Activated CD8-positive, alpha-beta T cell treated with anti-CD3 and anti-CD28 coated beads for 36 hours (primary cell): Measurements from ENCODE around the gene HTATSF1. TPM values are rescaled to one million over a fixed set of nuclear protein-coding genes. Genes with fewer than 3 reads are reported as not detected.
A peak's percentile ranks its signal among the peaks of the same experiment; 100 is the strongest.

Experiments used
- ATAC-seq: fragments of 200-7000 bp; cut with Tn5 transposase; one replicate; pipeline ENCODE4 v1.10.0; 2021; ENCODE audit warnings: mild to moderate bottlenecking, moderate library complexity
- CTCF ChIA-PET: fragments of 350-600 bp; sonication (Branson Sonifier 250); formaldehyde crosslinking; loops from one replicate; lab custom pipeline; 2021; ENCODE audit warnings: antibody characterized with exemption; lab: Charles Lee
- POLR2A ChIA-PET: fragments of 350-600 bp; sonication (Branson Sonifier 250); formaldehyde crosslinking; loops from one replicate; lab custom pipeline; 2021; ENCODE audit warnings: antibody characterized with exemption; lab: Charles Lee
- DNase-seq: peaks from one replicate; pipeline ENCODE4 v3.0.0-alpha.2; 2020
- H3K27ac Mint-ChIP-seq: one replicate; pipeline ENCODE4 v1.8.0; 2021; ENCODE audit warnings: mild to moderate bottlenecking, mixed read lengths
- H3K27me3 Mint-ChIP-seq: one replicate; pipeline ENCODE4 v1.8.0; 2021; ENCODE audit warnings: mixed read lengths
- H3K36me3 Mint-ChIP-seq: one replicate; pipeline ENCODE4 v1.8.0; 2021; ENCODE audit warnings: low read depth, mixed read lengths
- H3K4me1 Mint-ChIP-seq: one replicate; pipeline ENCODE4 v1.8.0; 2021; ENCODE audit warnings: low read depth, mixed read lengths
- H3K4me3 Mint-ChIP-seq: one replicate; pipeline ENCODE4 v1.8.0; 2021; ENCODE audit warnings: mild to moderate bottlenecking, moderate library complexity, mixed read lengths
- H3K9me3 Mint-ChIP-seq: one replicate; pipeline ENCODE4 v1.8.0; 2021; ENCODE audit warnings: mixed read lengths
- intact Hi-C: fragments of 100-400 bp; cut with micrococcal nuclease; formaldehyde crosslinking; loops from one replicate; pipeline ENCODE4 v1.10.0; 2022
- total RNA-seq, 2 experiments: library from RNA; stranded (reverse); gene quantifications; one replicate each; pipeline ENCODE4 v1.2.3, GENCODE V29; 2021
- TF ChIP-seq, protein P1 (sequence below): fragments of 200-600 bp; IDR thresholded peaks from one replicate; pipeline ENCODE4 v1.8.0; 2022; ENCODE audit warnings: antibody characterized with exemption, mild to moderate bottlenecking

Gene HTATSF1, protein sequence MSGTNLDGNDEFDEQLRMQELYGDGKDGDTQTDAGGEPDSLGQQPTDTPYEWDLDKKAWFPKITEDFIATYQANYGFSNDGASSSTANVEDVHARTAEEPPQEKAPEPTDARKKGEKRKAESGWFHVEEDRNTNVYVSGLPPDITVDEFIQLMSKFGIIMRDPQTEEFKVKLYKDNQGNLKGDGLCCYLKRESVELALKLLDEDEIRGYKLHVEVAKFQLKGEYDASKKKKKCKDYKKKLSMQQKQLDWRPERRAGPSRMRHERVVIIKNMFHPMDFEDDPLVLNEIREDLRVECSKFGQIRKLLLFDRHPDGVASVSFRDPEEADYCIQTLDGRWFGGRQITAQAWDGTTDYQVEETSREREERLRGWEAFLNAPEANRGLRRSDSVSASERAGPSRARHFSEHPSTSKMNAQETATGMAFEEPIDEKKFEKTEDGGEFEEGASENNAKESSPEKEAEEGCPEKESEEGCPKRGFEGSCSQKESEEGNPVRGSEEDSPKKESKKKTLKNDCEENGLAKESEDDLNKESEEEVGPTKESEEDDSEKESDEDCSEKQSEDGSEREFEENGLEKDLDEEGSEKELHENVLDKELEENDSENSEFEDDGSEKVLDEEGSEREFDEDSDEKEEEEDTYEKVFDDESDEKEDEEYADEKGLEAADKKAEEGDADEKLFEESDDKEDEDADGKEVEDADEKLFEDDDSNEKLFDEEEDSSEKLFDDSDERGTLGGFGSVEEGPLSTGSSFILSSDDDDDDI
- 10 to 100 TPM; 33.0 to 35.4 TPM for total RNA-seq

DNA sequence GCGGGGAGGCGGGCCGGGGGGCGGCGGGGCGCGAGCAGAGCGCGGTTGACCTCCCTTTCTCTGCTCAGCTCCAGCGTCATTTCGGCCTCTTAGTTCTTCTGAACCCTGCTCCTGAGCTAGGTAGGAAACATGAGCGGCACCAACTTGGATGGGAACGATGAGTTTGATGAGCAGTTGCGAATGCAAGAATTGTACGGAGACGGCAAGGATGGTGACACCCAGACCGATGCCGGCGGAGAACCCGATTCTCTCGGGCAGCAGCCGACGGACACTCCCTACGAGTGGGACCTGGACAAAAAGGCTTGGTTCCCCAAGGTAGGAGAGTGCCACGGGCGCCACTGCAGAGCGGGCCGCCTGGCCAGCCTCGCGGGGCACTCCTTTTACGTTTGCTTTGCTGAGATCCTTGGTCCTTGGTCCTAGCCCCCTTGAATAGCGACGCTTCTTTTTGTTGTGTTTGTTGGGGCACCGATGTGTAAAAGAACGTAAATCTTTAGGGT is at the start of gene HTATSF1:
TSS of gene HTATSF1 (plus strand) at position 37 of the 497 bp plus-strand sequence. CDS start at position 130, 93 bp downstream.
- TF ChIP-seq, protein P1, sequence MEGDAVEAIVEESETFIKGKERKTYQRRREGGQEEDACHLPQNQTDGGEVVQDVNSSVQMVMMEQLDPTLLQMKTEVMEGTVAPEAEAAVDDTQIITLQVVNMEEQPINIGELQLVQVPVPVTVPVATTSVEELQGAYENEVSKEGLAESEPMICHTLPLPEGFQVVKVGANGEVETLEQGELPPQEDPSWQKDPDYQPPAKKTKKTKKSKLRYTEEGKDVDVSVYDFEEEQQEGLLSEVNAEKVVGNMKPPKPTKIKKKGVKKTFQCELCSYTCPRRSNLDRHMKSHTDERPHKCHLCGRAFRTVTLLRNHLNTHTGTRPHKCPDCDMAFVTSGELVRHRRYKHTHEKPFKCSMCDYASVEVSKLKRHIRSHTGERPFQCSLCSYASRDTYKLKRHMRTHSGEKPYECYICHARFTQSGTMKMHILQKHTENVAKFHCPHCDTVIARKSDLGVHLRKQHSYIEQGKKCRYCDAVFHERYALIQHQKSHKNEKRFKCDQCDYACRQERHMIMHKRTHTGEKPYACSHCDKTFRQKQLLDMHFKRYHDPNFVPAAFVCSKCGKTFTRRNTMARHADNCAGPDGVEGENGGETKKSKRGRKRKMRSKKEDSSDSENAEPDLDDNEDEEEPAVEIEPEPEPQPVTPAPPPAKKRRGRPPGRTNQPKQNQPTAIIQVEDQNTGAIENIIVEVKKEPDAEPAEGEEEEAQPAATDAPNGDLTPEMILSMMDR, result no peak
- POLR2A ChIA-PET, result no interaction called here
- DNase-seq (no peak), ATAC-seq (peak; percentile 1)
- CTCF ChIA-PET, result interaction anchor here (1.8 kb wide), 1 partner anchor 80 kb away, joined by 6 read pairs; no protein-coding TSS in a partner anchor
- H3K4me3 Mint-ChIP-seq, result peak within 1 kb of the TSS; percentile 95
- H3K27me3 Mint-ChIP-seq, result no peaks in the 10 kb centered on the region
- intact Hi-C loops, result loop anchor here (5.0 to 10.0 kb wide), 2 partner anchors 80 to 197 kb away; no protein-coding TSS in a partner anchor
- H3K27ac Mint-ChIP-seq, result peak within 1 kb of the TSS; percentile 95
- no peaks in the 10 kb centered on the region for H3K9me3 Mint-ChIP-seq
- peaks cover 5% of the 10 kb centered on the region for H3K36me3 Mint-ChIP-seq
- peaks cover 10% of the 10 kb centered on the region for H3K4me1 Mint-ChIP-seq

DNA sequence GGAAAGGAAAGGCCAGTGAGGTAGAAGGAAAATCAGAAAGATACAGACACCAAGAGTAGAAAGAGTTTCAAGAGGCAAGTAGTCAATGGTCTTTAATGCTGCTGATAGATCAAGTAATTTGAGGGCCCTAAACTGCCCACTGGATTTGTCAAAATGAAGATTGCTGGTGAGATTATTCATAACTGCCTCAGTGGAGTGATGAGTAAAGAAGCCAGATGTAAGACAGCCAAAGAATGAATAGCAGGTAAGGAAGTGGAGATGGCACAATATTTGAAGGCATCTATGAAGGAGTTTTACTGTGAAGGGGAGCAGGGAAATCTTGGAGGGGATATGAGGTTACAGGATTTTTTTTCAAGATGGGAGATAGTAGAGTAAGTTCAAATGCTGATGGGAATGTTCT is 49.4 kb upstream of the HTATSF1 start:
- Mint-ChIP-seq H3K27me3 (no peaks in the 10 kb centered on the region), H3K36me3 (no peaks in the 10 kb centered on the region), H3K9me3 (no peaks in the 10 kb centered on the region), H3K27ac (no peak overlapping the region), H3K4me3 (no peak overlapping the region), H3K4me1 (no peaks in the 10 kb centered on the region)
- no peak for ATAC-seq
- intact Hi-C loops, result no loop called here
- ChIA-PET POLR2A (no interaction called here), CTCF (no interaction called here)
- TF ChIP-seq, protein P1, result no peak
- no peak for DNase-seq

DNA sequence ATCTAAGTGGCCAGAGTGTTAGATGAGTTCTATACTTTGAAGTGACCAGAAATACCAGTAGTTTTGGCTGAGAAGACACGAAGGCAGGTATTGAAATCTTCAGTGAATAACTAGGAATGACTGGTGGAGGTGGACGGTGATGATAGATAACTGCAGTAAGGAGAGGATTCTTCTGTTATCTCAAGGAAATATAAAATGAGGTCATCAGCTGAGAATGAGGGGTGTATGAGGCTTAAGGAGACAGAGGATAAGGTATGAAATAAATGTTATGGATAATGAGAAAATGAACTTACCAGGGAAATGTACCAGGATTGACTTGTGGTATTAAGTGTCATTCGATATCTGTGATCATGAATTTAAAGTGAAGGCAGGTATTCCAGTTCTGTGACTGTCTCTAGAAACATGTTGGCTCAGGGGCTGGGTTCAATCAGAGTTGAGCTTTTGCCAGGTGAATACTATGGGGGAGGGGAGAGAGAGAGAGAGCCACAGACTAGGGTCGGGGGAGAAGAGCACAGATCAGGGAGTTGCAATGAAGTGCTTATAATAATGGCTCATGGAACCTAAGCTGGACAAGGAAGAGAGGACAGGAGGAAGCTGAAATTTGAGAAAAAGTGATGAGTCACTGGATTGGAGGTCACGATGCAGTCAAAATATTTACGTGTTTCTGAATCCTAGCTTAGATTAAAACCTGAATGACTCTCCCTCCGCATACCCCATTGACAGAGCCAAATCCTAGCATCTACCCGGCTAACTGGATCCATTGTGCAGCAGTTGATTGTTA is 47.2 kb upstream of the HTATSF1 start:
- H3K27ac Mint-ChIP-seq, result no peak overlapping the region
- no peaks in the 10 kb centered on the region for H3K4me1 Mint-ChIP-seq
- DNase-seq, result no peak
- no peaks in the 10 kb centered on the region for H3K36me3 Mint-ChIP-seq
- no peaks in the 10 kb centered on the region for H3K9me3 Mint-ChIP-seq
- no peak for ATAC-seq
- ChIA-PET POLR2A (no interaction called here), CTCF (no interaction called here)
- no peaks in the 10 kb centered on the region for H3K27me3 Mint-ChIP-seq
- no peak overlapping the region for H3K4me3 Mint-ChIP-seq
- intact Hi-C loops, result no loop called here
- TF ChIP-seq, protein P1, result no peak

DNA sequence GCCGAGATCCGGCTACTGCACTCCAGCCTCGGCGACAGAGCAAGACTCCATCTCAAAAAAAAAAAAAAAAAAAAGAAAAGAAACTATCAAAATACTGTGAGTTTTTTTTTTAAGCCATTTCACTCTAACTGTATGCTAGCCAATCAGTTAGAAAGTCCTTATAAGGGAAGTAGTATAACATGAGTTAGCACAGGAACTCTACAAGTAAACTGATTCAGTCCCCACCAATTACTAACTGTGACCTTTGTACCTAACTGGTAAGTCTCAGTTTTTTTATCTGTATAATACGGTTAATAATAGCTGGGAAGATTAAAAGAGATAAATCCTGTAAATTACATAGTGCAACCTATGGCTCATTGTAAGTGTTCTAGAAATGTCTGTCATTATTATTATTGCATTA is 44.8 kb upstream of the HTATSF1 start:
- H3K27ac Mint-ChIP-seq, result no peak overlapping the region
- ChIA-PET CTCF (no interaction called here), POLR2A (no interaction called here)
- no peaks in the 10 kb centered on the region for H3K9me3 Mint-ChIP-seq
- H3K27me3 Mint-ChIP-seq, result no peaks in the 10 kb centered on the region
- H3K4me3 Mint-ChIP-seq, result no peak overlapping the region
- intact Hi-C loops, result no loop called here
- no peaks in the 10 kb centered on the region for H3K36me3 Mint-ChIP-seq
- no peaks in the 10 kb centered on the region for H3K4me1 Mint-ChIP-seq
- TF ChIP-seq, protein P1, result no peak
- DNase-seq (no peak), ATAC-seq (no peak)
